NCI-H1694 (cell line): ENCODE results near the gene SSR1.
"Not testable (repeated sequence)": the region's sequence is repeated elsewhere in the genome, so short reads cannot be mapped to it uniquely, and the experiment has no call there.

ENCODE experiments used
- DNase-seq: peaks from one replicate; lab custom pipeline; 2025; lab: John Stamatoyannopoulos, UW

Gene SSR1

DNA sequence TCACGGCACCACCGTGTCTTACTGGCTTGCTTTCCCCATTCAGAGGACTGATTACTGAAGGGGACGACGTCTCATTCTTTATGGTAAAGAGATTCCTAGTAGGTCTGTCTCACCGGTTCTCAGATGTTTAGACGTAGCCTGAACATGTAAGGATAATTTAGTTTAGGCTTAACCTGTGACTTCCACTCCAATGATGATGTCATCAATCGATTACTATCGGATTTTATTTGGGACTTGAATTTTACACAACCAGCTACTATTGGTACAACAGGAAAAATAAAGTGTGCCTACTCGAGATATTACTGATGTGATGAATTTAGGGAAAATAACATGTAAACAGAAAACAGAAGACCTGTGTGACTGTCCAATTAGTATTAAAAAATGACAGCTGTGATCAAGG lies 4.5 kb upstream of the SSR1 start:
- no peak for DNase-seq

DNA sequence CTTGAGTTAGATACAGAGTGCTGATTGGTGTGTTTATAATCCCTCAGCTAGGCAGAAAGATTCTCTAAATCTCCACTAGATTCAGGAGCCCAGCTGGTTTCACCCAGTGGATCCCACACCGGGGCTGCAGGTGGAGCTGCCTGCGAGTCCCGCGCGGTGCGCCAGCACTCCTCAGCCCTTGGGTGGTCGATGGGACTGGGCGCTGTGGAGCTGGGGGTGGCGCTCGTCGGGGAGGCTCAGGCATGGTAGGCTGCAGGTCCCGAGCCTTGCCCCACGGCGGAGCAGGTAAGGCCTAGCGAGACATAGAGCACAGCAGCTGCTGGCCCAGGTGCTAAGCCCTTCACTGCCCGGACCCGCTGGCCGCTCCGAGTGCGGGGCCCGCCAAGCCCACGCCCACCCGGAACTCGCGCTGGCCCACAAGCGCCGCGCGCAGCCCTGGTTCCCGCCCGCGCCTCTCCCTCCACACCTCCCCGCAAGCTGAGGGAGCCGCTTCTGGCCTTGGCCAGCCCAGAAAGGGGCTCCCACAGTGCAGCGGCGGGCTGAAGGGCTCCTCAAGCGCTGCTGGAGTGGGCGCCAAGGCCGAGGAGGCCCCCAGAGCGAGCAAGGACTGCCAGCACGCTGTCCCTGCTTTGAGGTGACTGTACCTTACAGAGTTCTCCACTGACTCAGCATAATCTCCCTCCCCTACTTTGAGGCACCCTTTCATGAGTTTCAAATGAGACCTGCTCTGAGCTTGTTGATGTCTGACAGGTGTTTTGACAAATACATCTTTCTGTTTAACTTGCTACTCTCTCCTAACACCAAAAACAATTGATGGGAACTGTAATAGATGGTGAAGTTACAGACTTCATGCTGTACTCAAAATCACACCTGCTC lies 3.9 kb upstream of the SSR1 start:
- DNase-seq, result no peak

DNA sequence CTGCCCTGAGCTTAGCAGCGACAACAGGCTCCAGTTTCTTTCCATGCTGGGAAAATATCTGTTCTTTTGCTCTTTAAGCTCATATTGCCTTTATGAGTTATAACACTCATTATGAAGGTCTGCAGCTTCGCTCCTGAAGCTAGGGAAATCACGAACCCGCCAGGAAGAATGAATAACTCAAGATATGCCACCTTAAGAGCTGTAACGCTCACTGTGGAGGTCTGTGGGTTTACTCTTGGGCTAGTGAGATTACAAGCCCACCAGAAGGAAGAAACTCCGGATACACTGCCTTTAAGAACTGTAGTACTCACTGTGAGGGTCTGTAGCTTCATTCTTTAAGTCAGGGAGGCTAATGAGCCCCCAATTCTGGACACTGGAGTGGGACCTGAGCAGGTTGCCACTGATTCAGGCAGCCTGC lies 3.0 kb upstream of the SSR1 start:
- no peak for DNase-seq

- DNase-seq, result not testable (repeated sequence)
These were observed 2.3 kb upstream of the SSR1 start for GRCh38 chr6:7315087-7315947.

- no peak for DNase-seq
These were observed 1.4 kb upstream of the SSR1 start for GRCh38 chr6:7314414-7314813.

- DNase-seq, result no peak
These were observed 636 bp upstream of the SSR1 start for GRCh38 chr6:7313505-7314165.

DNA sequence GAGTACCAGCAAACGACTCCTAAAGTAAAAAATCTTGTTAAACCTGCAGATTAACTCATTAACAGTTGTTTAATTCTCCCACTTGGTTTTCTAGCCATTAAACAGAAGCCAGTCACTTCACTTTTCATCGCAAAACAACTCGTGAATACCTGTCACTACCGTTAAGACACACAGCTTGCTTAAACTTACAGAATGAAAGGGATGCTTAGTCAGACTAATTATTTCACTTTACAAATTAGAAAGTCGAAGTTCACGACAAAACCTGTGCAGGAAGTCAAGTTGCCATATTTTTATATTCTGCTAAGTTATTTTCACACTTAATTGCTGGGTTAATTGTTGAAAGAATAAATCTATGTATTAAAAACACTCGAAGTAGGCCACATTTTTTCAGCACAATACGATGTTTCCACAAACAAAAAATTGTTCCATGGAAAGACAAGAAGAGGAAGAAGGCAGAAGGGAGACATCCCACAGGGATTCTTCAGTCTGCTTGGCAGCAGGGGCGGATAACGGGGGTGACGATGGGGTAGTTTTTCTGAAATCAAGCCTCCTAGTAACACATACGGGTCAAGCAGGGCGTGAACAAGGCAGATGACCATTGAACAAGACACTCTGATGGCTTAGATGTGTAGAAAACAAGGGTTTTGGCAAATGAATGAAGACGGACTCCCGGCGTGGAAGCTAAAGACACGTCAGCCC lies 933 bp downstream of the SSR1 start:
- no peak for DNase-seq

DNA sequence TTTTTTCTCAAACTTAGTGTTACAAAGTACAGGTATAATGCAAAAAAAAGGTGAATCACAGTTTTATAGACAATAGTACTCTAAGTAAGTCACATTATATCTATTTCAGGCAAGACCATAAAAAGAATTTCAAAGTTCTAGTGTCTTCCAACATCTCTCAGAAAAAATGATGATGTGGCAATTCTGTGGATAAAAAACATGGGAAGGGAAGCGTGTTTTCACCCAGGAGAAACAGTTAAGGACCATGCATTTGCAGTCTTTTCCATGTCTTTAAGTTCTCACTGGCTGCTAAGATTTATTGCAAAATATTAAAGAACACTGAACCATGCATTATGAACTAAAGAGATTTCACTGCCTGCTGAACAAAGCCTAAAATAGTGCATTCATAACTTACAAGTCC lies 1.8 kb downstream of the SSR1 start:
- no peak for DNase-seq

- no peak for DNase-seq
These were observed 3.9 kb downstream of the SSR1 start for GRCh38 chr6:7309050-7309449.

GRCh38 chr6:7307533-7307932 lies 5.5 kb downstream of the SSR1 start:
- no peak for DNase-seq

- no peak for DNase-seq
These were observed 8.2 kb downstream of the SSR1 start for GRCh38 chr6:7304821-7305220.

- no peak for DNase-seq
These were observed 11.3 kb downstream of the SSR1 start for GRCh38 chr6:7301702-7302101.

GRCh38 chr6:7300926-7301325 lies 12.1 kb downstream of the SSR1 start:
- DNase-seq, result no peak

GRCh38 chr6:7298113-7298512 lies 14.9 kb downstream of the SSR1 start:
- no peak for DNase-seq

- no peak for DNase-seq
These were observed 16.4 kb downstream of the SSR1 start for GRCh38 chr6:7296602-7297001.

DNA sequence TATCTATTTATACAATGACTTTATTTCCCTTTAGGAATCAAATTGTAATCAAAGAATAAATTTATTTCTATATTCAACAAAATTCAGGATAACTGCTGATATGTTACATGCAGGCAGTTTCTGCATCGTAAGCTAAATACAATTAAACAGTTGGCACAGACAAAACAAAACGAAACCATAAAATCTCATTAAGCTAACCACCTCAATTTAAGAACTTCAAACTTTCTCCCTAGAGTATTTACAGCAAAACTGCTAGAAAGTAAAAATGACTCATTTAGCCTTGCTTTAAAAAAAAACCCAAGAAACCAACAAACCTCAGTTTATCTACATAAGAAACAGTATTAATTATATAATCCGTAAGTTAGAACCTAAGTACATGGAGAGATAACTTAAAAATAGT lies 17.1 kb downstream of the SSR1 start:
- no peak for DNase-seq

DNA sequence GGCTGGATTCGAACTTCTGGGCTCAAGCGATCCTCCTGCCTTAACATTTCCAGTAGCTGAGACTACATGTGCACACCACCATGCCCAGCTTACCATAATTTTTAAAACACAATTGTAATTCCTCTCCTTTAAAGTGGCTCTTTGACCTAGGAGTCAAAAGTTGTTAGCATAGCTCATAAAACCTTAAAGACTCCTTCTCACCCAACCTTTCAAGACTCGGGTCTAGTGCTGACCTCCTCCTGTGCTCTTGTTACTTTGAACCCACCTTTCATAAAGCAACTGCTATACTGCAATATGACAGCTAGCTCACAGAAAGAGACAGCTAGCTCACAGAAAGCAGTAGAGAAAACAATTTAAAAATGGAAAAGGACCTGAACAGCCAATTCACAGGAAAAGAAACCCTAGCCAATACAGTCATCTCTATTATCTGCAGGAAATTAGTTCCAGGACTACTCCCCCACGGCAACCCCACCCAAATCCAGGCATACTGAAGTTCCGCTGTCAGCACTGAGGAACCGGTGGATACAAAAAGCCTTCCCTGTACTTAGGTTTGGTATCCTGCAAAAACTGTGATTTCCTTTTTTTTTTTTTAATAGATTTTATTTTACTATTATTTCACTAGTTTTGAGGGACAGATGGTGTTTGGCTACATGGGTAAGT lies 20.3 kb downstream of the SSR1 start:
- no peak for DNase-seq

DNA sequence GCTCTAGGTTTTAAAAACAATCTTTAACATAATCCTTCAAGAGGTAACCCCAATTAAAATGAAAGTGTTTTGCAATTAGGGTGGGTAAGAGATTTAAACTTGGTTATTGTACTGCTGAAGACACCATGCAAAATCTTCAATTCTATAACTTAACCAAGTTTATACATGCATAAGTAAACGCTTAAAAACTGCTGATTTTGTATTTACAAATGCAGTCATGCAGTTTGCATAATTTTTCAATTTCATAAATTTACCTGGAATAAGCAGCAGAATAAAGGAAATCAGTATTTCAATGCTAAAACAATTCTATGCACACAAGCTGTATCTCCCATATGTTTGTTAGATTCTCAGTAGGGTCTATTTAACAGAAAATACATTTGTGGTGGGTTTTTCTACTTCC lies 22.9 kb downstream of the SSR1 start:
- no peak for DNase-seq

- DNase-seq, result no peak
These were observed 27.6 kb downstream of the SSR1 start for GRCh38 chr6:7285416-7285815.

DNA sequence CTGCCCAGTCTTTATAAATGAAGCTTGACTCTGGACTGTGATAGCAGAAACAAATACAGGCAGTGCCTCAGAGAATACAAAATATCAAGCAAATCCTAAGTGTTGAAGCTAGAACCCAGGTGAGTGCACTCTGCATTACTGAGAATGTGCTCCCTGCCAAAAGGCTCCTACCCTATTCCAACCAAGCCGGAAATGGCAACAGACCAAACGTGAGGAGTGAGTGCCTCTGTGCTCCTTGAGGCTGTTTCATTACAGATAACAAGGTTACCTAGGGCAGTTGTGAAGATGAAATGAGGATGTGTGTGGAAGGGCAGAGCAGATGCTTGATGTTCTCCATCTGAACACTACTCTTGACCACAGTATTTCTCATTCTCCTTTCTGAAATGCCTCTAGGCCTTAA lies 29.3 kb downstream of the SSR1 start:
- DNase-seq, result no peak

GRCh38 chr6:7282097-7282906 lies 30.7 kb downstream of the SSR1 start:
- DNase-seq, result no peak
